HPDE6-E6E7 (cell line): ENCODE measurements around the gene C4orf46.

Experiments used
- DNase-seq: peaks from one replicate; pipeline ENCODE4 v3.0.0; 2011; ENCODE audit warnings: missing footprints; ENCODE audit errors: extremely low spot score

C4orf46 gene

DNA sequence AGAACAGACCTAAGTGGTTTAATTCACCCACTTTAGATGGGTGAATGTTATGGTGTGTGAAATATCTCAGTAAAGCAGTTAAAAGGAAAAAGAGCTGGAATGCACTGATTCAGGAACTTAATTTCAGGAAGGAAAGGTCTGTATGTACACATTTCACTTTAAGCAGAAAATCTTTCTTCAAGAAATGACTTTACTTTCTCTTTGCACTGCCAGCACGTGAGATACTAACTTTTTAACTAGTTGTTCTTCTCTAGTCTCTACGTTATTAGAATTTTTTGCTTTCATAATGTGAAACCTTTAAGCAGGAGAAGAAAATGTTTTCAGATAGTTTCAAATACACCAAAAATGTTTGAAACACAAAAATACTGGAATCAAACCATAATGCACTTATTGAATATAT is 18.8 kb downstream of the C4orf46 start:
- DNase-seq = no peak

GRCh38 chr4:158649111-158649680 is 22.5 kb downstream of the C4orf46 start:
- no peak for DNase-seq

DNA sequence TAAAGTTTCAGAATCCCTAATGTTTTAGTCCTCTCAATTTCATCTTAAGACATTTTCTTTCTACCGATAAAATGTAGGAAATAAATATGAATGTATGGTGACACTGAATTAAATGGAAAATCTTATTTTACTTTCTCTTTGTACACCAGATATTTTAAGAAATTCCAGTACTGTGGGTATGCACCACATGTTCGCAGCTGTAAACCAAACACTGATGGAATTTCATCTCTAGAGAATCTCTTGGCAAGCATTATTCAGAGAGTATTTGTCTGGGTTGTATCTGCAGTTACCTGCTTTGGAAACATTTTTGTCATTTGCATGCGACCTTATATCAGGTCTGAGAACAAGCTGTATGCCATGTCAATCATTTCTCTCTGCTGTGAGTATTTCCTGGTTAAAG is 26.9 kb downstream of the C4orf46 start:
- no peak for DNase-seq

DNA sequence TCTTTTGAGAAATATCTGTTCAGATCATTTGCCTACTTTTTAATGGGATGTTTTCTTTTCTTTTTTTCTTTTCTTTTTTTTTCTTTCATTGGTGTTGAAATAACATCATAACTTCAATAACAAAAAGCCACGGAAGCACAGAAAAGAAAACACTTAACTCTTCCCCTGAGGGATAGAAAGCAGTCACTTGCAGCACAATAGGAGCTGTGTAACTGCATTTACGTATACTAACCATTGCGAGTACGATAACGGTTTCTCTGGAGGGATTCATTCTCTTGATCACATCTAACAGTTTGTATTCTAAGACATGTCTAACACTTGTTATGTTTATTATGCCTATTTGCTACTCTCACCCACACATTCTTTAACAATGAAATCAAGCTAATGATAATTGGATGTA is 27.3 kb downstream of the C4orf46 start:
- no peak for DNase-seq

GRCh38 chr4:158636619-158637018 is 35.1 kb downstream of the C4orf46 start:
- no peak for DNase-seq

GRCh38 chr4:158630893-158631292 is 40.8 kb downstream of the C4orf46 start:
- DNase-seq = no peak

GRCh38 chr4:158625544-158625943 is 46.1 kb downstream of the C4orf46 start:
- DNase-seq = no peak

GRCh38 chr4:158624889-158625478 is 46.7 kb downstream of the C4orf46 start:
- peak; percentile 20 for DNase-seq

DNA sequence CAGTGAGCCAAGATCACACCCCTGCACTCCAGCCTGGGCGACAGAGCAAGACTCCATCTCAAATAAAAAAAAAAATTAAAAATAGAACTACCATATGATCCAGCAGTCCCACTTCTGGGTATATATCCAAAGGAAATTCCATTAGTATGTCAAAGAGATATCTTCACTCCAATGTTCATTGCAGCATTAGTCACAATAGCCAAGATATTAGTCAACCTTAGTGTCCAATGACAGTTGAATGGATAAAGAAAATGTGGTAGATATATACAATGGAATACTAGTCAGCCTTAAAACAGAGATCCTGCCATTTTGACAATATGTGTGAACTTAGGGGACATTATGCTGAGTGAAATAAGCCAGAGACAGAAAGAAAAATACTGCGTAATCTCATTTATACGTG is 49.4 kb downstream of the C4orf46 start:
- DNase-seq = no peak

DNA sequence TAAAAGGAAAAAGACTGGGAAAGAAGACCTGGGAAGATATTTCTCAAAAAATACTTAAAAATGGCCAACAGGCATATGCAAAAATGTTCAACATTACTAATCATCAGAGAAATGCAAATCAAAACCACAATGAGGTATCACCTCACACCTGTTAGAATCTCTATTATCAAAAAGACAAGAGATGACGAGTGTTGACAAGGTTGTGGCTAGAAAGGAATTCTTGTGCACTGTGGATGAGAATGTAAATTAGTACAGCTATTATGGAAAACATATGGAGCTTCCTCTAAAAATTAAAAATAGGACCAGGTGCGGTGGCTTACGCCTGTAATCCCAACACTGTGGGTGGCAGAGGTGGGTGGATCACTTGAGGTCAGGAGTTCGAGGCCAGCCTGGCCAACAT is 50.0 kb downstream of the C4orf46 start:
- DNase-seq = no peak

DNA sequence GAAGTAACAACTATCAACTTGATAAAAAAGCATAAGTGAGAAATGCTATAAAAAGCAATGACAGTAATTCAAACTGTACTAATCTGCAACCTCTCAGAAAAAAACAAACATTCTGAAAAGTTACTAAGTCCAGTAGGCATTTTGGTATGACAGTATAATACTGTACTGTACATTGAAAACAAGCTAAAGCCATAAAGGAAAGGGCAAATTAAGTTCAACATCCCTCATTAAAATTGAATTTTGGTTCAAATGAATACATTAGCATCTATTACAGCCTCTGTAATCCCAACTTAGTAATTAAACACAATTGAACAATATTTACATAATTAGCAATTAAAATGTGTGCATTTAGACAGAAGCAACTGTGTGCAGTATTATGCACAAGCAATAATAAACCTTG is 53.7 kb downstream of the C4orf46 start:
- no peak for DNase-seq
